HG02678 (cell line): ENCODE data around the gene ANO1.

ENCODE experiments used
- ATAC-seq: cut with Tn5 transposase; IDR thresholded peaks from one replicate; pipeline ENCODE4 v1.9.1; 2021; ENCODE audit warnings: mild to moderate bottlenecking, moderate library complexity; ENCODE audit not compliant: unreplicated experiment

ANO1 gene

GRCh38 chr11:70092959-70093715 lies 15.0 kb downstream of the ANO1 start:
- ATAC-seq: no peak

GRCh38 chr11:70095541-70096252 lies 17.6 kb downstream of the ANO1 start:
- ATAC-seq: no peak

DNA sequence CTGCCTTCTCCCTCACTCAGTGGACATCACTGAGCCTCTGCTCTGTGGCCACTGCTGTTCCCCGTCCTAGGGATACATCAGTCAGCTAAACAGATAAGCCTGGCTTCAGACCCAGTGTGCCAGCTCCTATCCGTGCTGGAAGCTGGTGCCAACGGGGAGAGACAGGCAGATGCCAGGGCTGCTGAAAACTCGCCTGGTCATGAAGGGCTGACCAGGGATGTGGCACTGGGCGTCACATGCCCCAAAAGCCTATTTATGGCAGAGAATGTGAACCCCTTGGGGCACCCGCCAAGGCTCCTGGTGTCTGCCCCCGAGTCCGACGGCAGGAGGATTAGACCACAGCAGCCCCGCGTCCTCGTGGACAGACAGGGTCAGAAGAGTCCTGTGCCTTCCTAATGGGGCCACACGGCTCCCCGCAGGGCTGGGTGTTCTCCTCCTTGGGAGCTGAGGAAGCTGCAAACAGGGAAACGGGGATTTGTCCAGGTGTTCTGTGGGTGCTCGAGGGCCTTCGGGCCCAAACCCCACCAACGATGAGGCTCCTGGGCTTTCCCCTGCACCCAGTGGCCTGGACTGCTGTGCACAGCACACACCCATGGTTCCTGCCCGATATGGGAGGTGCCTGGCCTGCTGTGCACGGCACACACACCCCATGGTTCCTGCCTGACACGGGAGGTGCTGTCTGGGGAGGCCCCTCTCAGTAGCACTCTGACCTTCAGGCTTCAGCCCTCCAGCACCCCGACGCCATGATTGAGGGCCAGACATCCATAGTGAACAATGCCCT lies 19.9 kb downstream of the ANO1 start:
- no peak for ATAC-seq

DNA sequence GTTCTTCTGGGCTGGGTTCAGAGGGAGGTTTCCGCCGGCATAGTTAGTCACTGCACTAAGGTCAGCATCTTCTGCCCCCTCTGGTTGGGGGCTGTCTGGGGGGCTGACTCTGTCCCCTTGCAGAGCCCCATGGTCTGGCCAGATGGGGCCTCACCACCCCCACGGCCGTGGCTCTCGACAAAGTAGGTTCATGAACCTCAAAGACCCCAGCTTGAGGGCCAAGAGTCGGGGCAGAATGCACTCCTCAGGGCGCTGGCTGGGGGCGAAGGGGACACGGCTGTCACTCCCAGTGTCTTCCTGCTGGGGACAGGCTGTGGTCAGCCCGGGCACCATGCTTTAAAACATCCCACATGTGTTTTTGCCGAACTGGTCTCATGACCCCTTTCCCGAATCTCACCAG lies 20.8 kb downstream of the ANO1 start:
- no peak for ATAC-seq

DNA sequence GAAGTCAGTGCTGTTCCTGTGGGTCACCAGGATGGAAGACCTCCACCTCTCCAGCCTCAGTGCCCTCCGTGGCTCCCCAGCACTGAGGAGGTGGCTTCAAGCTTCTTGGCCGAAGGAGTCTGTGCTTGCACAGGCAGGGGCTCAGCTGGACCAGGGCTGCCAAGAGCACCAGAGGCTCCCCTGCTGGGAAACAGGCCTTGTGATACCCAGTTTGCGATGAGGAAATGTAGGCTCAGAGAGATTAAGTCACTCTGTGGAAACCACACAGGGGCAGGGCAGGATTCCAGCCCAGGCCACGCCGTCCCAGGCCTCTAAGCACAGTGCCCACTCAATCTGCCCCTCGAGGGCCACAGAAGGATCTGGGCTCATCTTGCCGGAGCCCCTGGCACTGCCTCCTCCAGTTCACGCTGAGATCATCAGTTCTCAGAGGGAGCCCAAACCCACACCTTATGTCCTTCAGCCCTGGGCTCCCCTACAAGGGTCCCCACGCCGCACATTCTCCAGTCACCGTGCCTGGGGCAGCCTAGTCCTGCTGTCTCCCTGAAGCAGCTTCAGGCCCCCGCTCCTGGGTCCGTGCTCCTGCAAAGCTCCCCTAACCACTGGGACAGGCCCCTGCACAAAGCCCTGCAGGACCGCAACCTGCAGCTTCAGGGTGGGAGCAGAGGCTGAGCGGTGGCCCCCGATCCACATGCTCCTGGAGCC lies 21.6 kb downstream of the ANO1 start:
- ATAC-seq: no peak

DNA sequence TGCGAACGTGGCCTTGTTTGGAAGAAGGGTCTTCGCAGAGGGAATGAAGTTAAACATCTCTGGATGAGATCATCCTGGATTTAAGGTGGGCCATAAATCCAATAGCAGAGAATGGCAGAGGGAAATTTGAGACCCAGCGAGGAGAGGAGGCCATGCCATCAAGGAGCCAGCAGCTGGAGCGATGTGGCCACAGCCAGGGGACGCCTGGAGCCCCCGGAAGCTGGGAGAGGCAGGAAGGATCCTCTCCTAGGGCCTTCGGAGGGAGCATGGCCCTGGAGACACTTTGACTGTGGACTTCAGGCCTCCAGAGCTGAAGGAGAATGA lies 22.1 kb downstream of the ANO1 start:
- ATAC-seq: no peak

GRCh38 chr11:70100791-70101190 lies 22.7 kb downstream of the ANO1 start:
- ATAC-seq: no peak

DNA sequence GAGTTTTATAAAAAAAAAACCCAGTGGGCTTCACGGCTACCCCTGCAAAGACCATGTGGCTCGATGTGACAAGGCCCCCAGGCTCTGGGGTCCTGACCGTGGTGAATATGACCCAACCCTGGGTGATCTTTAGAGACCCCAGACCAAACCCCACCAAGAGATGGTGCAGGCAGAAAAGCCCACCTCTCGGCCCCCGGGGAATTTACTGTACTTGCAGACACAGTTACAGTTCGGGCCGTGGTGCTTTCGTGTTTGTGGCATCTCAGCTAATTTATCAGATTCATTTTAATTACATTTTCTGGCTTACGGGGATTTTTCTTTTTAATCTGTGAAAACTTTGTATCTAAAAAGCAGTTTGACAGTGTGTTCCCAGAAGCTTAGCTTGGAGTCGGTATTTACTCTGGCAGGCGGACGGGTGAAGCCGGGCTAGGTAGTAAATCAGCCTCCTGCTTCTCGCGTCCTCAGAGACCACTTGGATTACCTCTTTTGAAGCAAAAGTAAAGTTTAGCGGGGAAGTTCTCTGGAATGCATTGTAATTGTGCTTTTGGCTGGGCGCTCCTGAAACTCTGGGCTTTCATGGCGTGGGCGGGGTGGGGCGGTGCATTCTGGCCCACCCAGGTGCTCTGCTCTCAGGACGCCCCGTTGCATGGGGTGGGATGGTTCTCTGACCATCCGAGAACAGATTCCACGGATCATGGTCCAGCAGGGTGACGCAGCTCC lies 25.3 kb downstream of the ANO1 start:
- no peak for ATAC-seq

DNA sequence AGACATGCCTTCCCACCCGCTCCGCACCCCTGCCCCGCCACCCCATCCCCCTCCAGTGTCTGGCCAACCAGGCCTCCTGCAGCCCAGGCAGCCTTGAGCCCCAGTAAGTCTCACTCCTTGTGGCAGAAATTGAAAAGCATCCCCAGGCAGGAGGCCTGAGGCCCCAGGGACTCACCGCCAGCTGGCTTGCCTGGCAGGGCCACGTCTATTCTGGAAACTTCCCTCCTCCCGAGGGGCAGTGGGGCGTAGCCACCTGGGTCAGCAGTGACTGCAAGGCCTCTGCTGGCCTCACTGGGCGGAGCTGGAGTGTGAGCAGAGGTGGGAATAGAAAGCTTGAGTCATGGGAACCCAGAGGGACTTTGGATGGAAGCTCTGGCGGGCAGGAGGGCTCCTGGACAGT lies 26.3 kb downstream of the ANO1 start:
- ATAC-seq: no peak

GRCh38 chr11:70104961-70105360 lies 26.8 kb downstream of the ANO1 start:
- ATAC-seq: no peak

DNA sequence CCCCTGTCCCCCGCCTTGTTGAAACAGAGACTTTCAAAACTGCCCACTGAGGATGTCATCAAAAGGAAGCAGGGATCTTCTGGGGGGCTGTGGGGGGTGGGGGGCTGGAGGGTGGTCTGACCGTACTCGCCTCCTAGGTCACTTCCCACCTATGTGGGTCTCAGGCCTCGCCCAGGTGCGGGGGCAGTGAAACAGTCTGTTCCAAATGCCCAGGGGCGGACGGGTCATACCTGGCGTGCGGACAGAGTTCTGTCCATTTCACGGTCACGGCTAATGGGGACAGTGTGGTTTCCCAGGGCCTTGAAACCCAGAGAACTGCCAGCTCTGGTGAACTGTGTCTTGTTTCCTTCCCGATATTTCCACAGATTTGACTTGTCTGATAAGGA lies 27.2 kb downstream of the ANO1 start:
- ATAC-seq: no peak

DNA sequence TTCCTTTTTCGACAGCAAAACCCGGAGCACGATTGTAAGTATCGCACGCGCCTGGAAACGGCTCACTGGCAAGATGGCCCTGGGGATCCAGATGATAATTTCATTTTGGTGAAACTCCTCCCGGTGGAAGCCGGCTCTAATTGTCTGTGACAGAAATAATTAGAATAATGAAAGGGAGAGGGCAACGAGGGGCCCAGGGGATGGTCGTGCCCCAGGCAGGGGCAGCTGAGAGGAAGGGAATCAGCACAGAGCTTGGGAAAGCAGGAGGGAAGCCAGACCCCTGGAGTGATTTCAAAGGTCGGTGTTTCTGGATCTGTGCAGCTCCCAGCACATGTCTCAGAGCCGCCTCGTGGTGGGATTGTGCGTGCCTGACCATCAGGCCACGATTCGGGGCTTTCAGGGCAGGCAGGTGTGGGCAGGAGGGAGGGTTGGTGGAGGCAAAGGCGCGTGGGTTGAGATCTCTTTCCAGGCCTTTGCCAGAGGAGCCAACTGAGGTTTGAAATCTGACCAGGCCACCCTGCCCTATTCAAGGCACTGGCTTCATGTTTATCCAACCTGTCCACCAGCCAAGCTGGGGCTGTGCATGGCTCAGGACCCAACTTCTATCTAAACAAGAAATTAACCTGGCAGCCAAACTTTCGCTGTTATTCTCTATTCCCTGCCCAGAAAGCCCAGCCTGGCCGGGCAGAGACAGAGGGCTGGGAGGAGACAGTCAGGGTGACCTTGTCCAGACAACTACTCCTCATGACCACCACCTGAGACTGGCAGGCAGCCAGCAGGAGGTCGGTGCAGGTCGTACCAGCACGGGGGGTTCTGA lies 27.8 kb downstream of the ANO1 start:
- ATAC-seq: no peak

- no peak for ATAC-seq
Measured at GRCh38 chr11:70106757-70107156, 28.6 kb downstream of the ANO1 start.

GRCh38 chr11:70107191-70107590 lies 29.1 kb downstream of the ANO1 start:
- no peak for ATAC-seq

- ATAC-seq: no peak
Measured at GRCh38 chr11:70107756-70108155, 29.6 kb downstream of the ANO1 start.

- no peak for ATAC-seq
Measured at GRCh38 chr11:70108250-70108649, 30.1 kb downstream of the ANO1 start.

GRCh38 chr11:70109006-70109405 lies 30.9 kb downstream of the ANO1 start:
- no peak for ATAC-seq

DNA sequence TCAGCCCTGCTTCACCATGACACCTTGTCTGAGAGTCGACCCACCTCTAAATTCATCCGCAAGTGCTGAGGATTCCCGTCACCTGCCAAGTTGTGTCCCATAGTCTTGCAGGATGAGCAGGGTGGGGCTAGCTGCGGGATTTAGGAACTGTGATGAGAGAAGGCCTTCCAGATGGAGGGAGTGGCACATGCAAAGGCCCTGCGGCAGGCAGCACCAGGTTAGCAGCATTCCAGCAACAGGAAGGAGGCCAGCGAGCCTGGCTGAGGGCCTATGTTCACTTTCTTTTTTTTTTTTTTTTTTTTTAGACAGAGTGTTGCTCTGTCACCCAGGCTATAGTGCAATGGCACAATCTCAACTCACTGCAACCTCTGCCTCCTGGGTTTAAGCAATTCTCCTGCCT lies 31.8 kb downstream of the ANO1 start:
- no peak for ATAC-seq

DNA sequence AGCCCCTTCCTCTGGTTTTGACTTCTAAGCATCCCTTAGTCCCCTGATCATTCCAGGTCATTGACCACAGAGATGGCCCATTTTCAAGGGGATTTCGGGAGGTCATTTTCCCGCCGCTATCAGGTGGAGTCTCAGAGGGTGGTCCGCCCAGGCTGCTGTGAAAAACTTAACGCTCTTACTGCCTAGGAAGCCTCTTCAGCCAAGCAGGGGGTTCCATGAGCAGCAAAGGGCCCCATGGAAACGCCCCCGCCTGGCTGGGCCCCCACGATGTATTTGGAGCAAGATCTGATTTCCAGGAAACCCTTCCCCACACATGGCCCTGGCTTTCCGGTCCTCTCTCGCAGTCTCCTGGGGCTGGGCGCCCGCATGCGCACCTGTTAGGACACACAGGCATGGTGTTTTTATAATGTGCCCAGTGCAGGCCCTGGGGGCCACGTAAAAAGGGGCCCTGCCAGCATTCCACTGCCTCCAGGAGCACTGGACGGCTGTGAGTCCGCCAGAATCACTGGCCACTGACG lies 32.5 kb downstream of the ANO1 start:
- ATAC-seq: no peak
